Liver (tissue), 9 donors: ENCODE measurements around the gene LAYN. TPM values are rescaled to one million over a fixed set of nuclear protein-coding genes. Genes with fewer than 3 reads are reported as not detected.

Source experiments
- DNase-seq: peaks from one replicate; pipeline ENCODE4 v3.0.0-alpha.2; 2017; ENCODE audit warnings: low spot score
- H3K27ac ChIP-seq, 2 donors: one replicate each; pipeline ENCODE4 v1.7.0; 2013; ENCODE audit warnings: inconsistent platforms in 2 of 2, low read length in 2 of 2, control low read depth in 1 of 2, low read depth in 1 of 2, mild to moderate bottlenecking in 1 of 2
- H3K27me3 ChIP-seq, 4 donors: one replicate each; pipeline versions ENCODE4 v1.6.1 to v1.7.0; 2013; ENCODE audit warnings: low read length in 3 of 4, inconsistent platforms in 1 of 4, mild to moderate bottlenecking in 1 of 4, moderate library complexity in 1 of 4; ENCODE audit not compliant: control insufficient read depth in 4 of 4, insufficient read depth in 4 of 4
- H3K36me3 ChIP-seq, 4 donors: one replicate each; pipeline versions ENCODE4 v1.6.1 to v1.7.0; 2013; ENCODE audit warnings: low read length in 3 of 4, mild to moderate bottlenecking in 3 of 4, low read depth in 1 of 4, moderate library complexity in 1 of 4; ENCODE audit not compliant: control insufficient read depth in 4 of 4, insufficient read depth in 3 of 4
- H3K4me1 ChIP-seq, 4 donors: one replicate each; pipeline versions ENCODE4 v1.6.1 to v1.7.0; 2013; ENCODE audit warnings: low read length in 3 of 4, mild to moderate bottlenecking in 3 of 4, moderate library complexity in 1 of 4; ENCODE audit not compliant: control insufficient read depth in 4 of 4, insufficient read depth in 4 of 4
- H3K4me3 ChIP-seq, 3 donors: one replicate each; pipeline versions ENCODE4 v1.6.1 to v1.7.0; 2013; ENCODE audit warnings: low read length in 3 of 3, control low read depth in 1 of 3, low read depth in 1 of 3, mild to moderate bottlenecking in 1 of 3
- H3K9ac ChIP-seq, 2 donors: one replicate each; pipeline ENCODE4 v1.7.0; 2013; ENCODE audit warnings: low read length in 2 of 2, mild to moderate bottlenecking in 2 of 2, moderate library complexity in 2 of 2, control low read depth in 1 of 2, low read depth in 1 of 2
- H3K9me3 ChIP-seq, 4 donors: one replicate each; pipeline versions ENCODE4 v1.6.1 to v1.7.0; 2013; ENCODE audit warnings: low read length in 3 of 4; ENCODE audit not compliant: control insufficient read depth in 4 of 4
- EGR1 ChIP-seq, 2 donors: IDR thresholded peaks; 2 replicates each; pipeline ENCODE4 v1.6.1; 2016 to 2018; ENCODE audit warnings: antibody characterized with exemption in 2 of 2, low read depth in 2 of 2
- FOXA1 ChIP-seq: IDR thresholded peaks from 2 replicates; pipeline ENCODE4 v1.6.1; 2016; ENCODE audit warnings: antibody characterized with exemption
- FOXA2 ChIP-seq: IDR thresholded peaks from 2 replicates; pipeline ENCODE4 v1.6.1; 2016; ENCODE audit warnings: antibody characterized with exemption
- GABPA ChIP-seq, 2 donors: IDR thresholded peaks in 1 of 2; conservative IDR thresholded peaks in 1 of 2; 2 replicates each; pipeline ENCODE4 v1.6.1; 2016; ENCODE audit warnings: antibody characterized with exemption in 2 of 2, mild to moderate bottlenecking in 1 of 2, moderate library complexity in 1 of 2
- HNF4A ChIP-seq, 2 donors: conservative IDR thresholded peaks; 2 replicates each; pipeline ENCODE4 v1.6.1; 2016; ENCODE audit warnings: antibody characterized with exemption in 2 of 2, mild to moderate bottlenecking in 2 of 2
- HNF4G ChIP-seq: IDR thresholded peaks from 2 replicates; pipeline ENCODE4 v1.6.1; 2016; ENCODE audit warnings: antibody characterized with exemption
- JUND ChIP-seq, 2 donors: IDR thresholded peaks; 2 replicates each; pipeline ENCODE4 v1.6.1; 2016; ENCODE audit warnings: antibody characterized with exemption in 2 of 2
- NR2F2 ChIP-seq: IDR thresholded peaks from 2 replicates; pipeline ENCODE4 v1.6.1; 2016; ENCODE audit warnings: antibody characterized with exemption
- RAD21 ChIP-seq, 2 donors: IDR thresholded peaks; 2 replicates each; pipeline ENCODE4 v1.6.1; 2016; ENCODE audit warnings: antibody characterized with exemption in 2 of 2, mild to moderate bottlenecking in 2 of 2
- RXRA ChIP-seq, 2 donors: IDR thresholded peaks; 2 replicates each; pipeline ENCODE4 v1.6.1; 2017 to 2018; ENCODE audit warnings: antibody characterized with exemption in 2 of 2, mild to moderate bottlenecking in 1 of 2
- SP1 ChIP-seq: IDR thresholded peaks from 2 replicates; pipeline ENCODE4 v1.6.1; 2018; ENCODE audit warnings: antibody characterized with exemption, mild to moderate bottlenecking
- TAF1 ChIP-seq: conservative IDR thresholded peaks from 2 replicates; pipeline ENCODE4 v1.6.1; 2016; ENCODE audit warnings: antibody characterized with exemption, mild to moderate bottlenecking
- YY1 ChIP-seq: IDR thresholded peaks from 2 replicates; pipeline ENCODE4 v1.6.1; 2016; ENCODE audit warnings: antibody characterized with exemption, mild to moderate bottlenecking
- WGBS: extraction: QIAGEN DNeasy Blood & Tissue Kit; methylation state at CpG from one replicate; pipeline ENCODE4 v1.1.7; 2013; 5-methylcytosine and 5-hydroxymethylcytosine counted together
- polyA plus RNA-seq, 2 donors: library from polyadenylated mRNA; stranded (reverse) in 1 of 2; unstranded in 1 of 2; fragments of 200-250 nt in 1 of 2; fragments of >200 nt in 1 of 2; fragmentation: Nextera tagmentation in 1 of 2; extraction: Ambion mirVana in 1 of 2; gene quantifications; one replicate each; pipeline versions ENCODE4 v1.2.1 to v1.2.3, GENCODE V29; 2013 to 2015
- total RNA-seq, 2 donors: library from RNA; depleted of rRNA; stranded (reverse); fragments of >200 nt; gene quantifications; one replicate each; pipeline ENCODE4 v1.2.3, GENCODE V29; 2014
- TF ChIP-seq, protein P1 (sequence below): IDR thresholded peaks from 2 replicates; pipeline ENCODE4 v1.6.1; 2016; ENCODE audit warnings: antibody characterized with exemption, mild to moderate bottlenecking
- TF ChIP-seq, protein P2 (sequence below): IDR thresholded peaks from 2 replicates; pipeline ENCODE4 v1.6.1; 2016; ENCODE audit warnings: antibody characterized with exemption
- TF ChIP-seq, protein P3 (sequence below): fragments of 150-350 bp; IDR thresholded peaks from 2 replicates; pipeline ENCODE4 v1.5.1; 2017; ENCODE audit warnings: improper control_type of control experiment, low read depth, low read length; ENCODE audit not compliant: missing input control
- TF ChIP-seq, protein P4 (sequence below): IDR thresholded peaks from 2 replicates; pipeline ENCODE4 v1.6.1; 2016; ENCODE audit warnings: antibody characterized with exemption
- TF ChIP-seq, protein P5 (sequence below): IDR thresholded peaks from 2 replicates; pipeline ENCODE4 v1.6.1; 2016; ENCODE audit warnings: antibody characterized with exemption
- donor health status: healthy.
- donor health status: healthy.
- donor health status: healthy.
- donor health status: healthy.
- donor health status: healthy.

The LAYN gene
- total and polyA plus RNA-seq, 4 donors = 0.43 to 0.98 (median 0.88) TPM

DNA sequence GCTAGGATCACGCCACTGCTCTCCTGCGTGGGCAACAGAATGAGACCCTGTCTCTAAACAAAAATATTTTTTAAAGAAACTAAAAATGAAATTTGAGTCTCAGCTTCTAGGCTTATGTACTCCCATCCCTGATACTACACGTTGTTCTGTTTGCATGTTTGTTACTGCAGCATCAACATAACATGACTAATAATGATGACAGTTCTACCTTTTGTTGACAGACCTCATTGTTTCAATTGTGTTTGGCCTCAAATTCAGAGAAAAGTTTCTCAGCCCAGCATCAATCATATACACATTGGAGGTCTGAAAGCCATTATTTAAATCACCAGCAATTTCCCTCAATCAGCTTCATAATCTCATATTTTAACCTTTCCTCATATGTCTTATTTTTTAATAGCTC is 20.8 kb downstream of the LAYN start:
- Histone ChIP-seq H3K36me3 (no peaks in the 10 kb centered on the region), H3K4me3 (no peak overlapping the region), H3K4me1 (no peaks in the 10 kb centered on the region), H3K27ac (no peak overlapping the region), H3K9me3 (no peaks in the 10 kb centered on the region), H3K9ac (no peak overlapping the region), H3K27me3 (no peaks in the 10 kb centered on the region)
- no peak for DNase-seq
- WGBS = 91% methylated on average over 3 of the region's 3 CpGs
- TF ChIP-seq FOXA1 (no peak), JUND (IDR thresholded peaks at IDR 0.05) (no peak)

DNA sequence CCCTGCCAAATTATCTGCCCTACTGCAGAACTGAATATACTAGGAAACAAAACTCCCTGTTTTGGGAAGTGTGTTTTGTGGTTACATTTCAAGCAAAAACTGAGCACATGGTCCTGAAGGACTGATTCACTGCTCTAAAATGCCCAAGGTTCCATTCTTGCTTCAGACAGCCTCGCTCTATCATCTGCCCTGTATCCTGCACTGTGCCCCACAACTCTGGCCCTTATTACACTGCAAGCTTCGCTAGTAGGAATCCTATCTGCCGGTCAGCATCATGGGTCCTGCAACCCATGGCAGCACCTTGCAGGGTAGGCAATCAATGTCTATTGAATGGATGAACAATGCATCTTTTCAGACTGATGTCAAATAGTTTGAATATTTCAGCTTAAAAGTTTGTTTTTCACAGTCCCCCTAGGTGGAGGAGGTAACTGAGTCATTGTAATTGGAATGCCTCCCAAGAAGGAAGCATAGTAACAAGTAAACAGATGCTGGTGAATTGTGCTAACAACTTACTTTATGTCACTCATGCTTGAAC is 21.3 kb downstream of the LAYN start:
- Histone ChIP-seq H3K4me1 (no peaks in the 10 kb centered on the region), H3K9ac (no peak overlapping the region), H3K27ac (no peak overlapping the region), H3K36me3 (no peaks in the 10 kb centered on the region), H3K4me3 (no peak overlapping the region), H3K27me3 (no peaks in the 10 kb centered on the region), H3K9me3 (no peaks in the 10 kb centered on the region)
- WGBS = 78% methylated on average over 3 of the region's 3 CpGs
- no peak for DNase-seq
- no peak for TF ChIP-seq FOXA1
- TF ChIP-seq, protein P1, sequence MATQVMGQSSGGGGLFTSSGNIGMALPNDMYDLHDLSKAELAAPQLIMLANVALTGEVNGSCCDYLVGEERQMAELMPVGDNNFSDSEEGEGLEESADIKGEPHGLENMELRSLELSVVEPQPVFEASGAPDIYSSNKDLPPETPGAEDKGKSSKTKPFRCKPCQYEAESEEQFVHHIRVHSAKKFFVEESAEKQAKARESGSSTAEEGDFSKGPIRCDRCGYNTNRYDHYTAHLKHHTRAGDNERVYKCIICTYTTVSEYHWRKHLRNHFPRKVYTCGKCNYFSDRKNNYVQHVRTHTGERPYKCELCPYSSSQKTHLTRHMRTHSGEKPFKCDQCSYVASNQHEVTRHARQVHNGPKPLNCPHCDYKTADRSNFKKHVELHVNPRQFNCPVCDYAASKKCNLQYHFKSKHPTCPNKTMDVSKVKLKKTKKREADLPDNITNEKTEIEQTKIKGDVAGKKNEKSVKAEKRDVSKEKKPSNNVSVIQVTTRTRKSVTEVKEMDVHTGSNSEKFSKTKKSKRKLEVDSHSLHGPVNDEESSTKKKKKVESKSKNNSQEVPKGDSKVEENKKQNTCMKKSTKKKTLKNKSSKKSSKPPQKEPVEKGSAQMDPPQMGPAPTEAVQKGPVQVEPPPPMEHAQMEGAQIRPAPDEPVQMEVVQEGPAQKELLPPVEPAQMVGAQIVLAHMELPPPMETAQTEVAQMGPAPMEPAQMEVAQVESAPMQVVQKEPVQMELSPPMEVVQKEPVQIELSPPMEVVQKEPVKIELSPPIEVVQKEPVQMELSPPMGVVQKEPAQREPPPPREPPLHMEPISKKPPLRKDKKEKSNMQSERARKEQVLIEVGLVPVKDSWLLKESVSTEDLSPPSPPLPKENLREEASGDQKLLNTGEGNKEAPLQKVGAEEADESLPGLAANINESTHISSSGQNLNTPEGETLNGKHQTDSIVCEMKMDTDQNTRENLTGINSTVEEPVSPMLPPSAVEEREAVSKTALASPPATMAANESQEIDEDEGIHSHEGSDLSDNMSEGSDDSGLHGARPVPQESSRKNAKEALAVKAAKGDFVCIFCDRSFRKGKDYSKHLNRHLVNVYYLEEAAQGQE = no peak
- no peak for TF ChIP-seq FOXA2
- no peak for TF ChIP-seq SP1
- TF ChIP-seq, protein P2, sequence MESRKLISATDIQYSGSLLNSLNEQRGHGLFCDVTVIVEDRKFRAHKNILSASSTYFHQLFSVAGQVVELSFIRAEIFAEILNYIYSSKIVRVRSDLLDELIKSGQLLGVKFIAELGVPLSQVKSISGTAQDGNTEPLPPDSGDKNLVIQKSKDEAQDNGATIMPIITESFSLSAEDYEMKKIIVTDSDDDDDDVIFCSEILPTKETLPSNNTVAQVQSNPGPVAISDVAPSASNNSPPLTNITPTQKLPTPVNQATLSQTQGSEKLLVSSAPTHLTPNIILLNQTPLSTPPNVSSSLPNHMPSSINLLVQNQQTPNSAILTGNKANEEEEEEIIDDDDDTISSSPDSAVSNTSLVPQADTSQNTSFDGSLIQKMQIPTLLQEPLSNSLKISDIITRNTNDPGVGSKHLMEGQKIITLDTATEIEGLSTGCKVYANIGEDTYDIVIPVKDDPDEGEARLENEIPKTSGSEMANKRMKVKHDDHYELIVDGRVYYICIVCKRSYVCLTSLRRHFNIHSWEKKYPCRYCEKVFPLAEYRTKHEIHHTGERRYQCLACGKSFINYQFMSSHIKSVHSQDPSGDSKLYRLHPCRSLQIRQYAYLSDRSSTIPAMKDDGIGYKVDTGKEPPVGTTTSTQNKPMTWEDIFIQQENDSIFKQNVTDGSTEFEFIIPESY = no peak
- TF ChIP-seq EGR1 (IDR thresholded peaks at IDR 0.05; ENCODE audit: low read depth in 2 of 2) = no peak
- no peak for TF ChIP-seq GABPA (IDR thresholded peaks at IDR 0.05 in 1 of 2, conservative IDR thresholded peaks at IDR 0.05 in 1 of 2)
- no peak for TF ChIP-seq TAF1
- TF ChIP-seq HNF4A (conservative IDR thresholded peaks at IDR 0.05) = no peak
- TF ChIP-seq, protein P3, sequence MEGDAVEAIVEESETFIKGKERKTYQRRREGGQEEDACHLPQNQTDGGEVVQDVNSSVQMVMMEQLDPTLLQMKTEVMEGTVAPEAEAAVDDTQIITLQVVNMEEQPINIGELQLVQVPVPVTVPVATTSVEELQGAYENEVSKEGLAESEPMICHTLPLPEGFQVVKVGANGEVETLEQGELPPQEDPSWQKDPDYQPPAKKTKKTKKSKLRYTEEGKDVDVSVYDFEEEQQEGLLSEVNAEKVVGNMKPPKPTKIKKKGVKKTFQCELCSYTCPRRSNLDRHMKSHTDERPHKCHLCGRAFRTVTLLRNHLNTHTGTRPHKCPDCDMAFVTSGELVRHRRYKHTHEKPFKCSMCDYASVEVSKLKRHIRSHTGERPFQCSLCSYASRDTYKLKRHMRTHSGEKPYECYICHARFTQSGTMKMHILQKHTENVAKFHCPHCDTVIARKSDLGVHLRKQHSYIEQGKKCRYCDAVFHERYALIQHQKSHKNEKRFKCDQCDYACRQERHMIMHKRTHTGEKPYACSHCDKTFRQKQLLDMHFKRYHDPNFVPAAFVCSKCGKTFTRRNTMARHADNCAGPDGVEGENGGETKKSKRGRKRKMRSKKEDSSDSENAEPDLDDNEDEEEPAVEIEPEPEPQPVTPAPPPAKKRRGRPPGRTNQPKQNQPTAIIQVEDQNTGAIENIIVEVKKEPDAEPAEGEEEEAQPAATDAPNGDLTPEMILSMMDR = no peak
- no peak for TF ChIP-seq JUND (IDR thresholded peaks at IDR 0.05)
- no peak for TF ChIP-seq HNF4G
- TF ChIP-seq, protein P4, sequence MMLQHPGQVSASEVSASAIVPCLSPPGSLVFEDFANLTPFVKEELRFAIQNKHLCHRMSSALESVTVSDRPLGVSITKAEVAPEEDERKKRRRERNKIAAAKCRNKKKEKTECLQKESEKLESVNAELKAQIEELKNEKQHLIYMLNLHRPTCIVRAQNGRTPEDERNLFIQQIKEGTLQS = no peak
- TF ChIP-seq NR2F2 = no peak
- no peak for TF ChIP-seq RXRA (IDR thresholded peaks at IDR 0.05)
- TF ChIP-seq, protein P5, sequence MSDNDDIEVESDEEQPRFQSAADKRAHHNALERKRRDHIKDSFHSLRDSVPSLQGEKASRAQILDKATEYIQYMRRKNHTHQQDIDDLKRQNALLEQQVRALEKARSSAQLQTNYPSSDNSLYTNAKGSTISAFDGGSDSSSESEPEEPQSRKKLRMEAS = no peak
- no peak for TF ChIP-seq YY1
- no peak for TF ChIP-seq RAD21 (IDR thresholded peaks at IDR 0.05)
